Mesendoderm (in vitro differentiated cells): Measurements from ENCODE around the gene SH2B2. TPM values are rescaled to one million over a fixed set of nuclear protein-coding genes. Genes with fewer than 3 reads are reported as not detected.
"Not testable (repeated sequence)": the region's sequence is repeated elsewhere in the genome, so short reads cannot be mapped to it uniquely, and the experiment has no call there.

ENCODE experiments used
- DNase-seq: peaks from one replicate; pipeline ENCODE4 v3.0.0; 2013
- H2AK5ac ChIP-seq: 2 replicates; pipeline ENCODE4 v1.6.1; 2013; ENCODE audit warnings: low read length, inconsistent platforms
- H2BK120ac ChIP-seq: 2 replicates; pipeline ENCODE4 v1.6.1; 2013; ENCODE audit warnings: low read depth, mild to moderate bottlenecking, low read length, moderate library complexity, mixed read lengths
- H2BK15ac ChIP-seq: replicated peaks from 2 replicates; pipeline ENCODE4 v1.6.1; 2013; ENCODE audit warnings: low read depth, mild to moderate bottlenecking, moderate library complexity
- H2BK5ac ChIP-seq: 2 replicates; pipeline ENCODE4 v1.6.1; 2013; ENCODE audit warnings: low read length, inconsistent platforms
- H3K18ac ChIP-seq: 2 replicates; pipeline ENCODE4 v1.6.1; 2013; ENCODE audit warnings: mild to moderate bottlenecking, low read length, mixed read lengths
- H3K23ac ChIP-seq: one replicate; pipeline ENCODE4 v1.6.1; 2013; ENCODE audit warnings: low read length
- H3K27ac ChIP-seq: 2 replicates; pipeline ENCODE4 v1.5.1; 2013; ENCODE audit warnings: low read depth, mild to moderate bottlenecking, inconsistent platforms, low read length, moderate library complexity
- H3K27me3 ChIP-seq: 2 replicates; pipeline ENCODE4 v1.6.1; 2013; ENCODE audit warnings: low read length, control low read depth, mild to moderate bottlenecking, inconsistent platforms; ENCODE audit not compliant: insufficient read depth, poor library complexity
- H3K36me3 ChIP-seq: 2 replicates; pipeline ENCODE4 v1.6.1; 2013; ENCODE audit warnings: low read length, inconsistent platforms; ENCODE audit not compliant: control insufficient read depth, insufficient read depth
- H3K4ac ChIP-seq: one replicate; pipeline ENCODE4 v1.6.1; 2013; ENCODE audit warnings: low read depth, mild to moderate bottlenecking, low read length, moderate library complexity
- H3K4me1 ChIP-seq: 2 replicates; pipeline ENCODE4 v1.6.1; 2013; ENCODE audit warnings: low read depth, low read length, inconsistent platforms; ENCODE audit not compliant: control insufficient read depth
- H3K4me2 ChIP-seq: 2 replicates; pipeline ENCODE4 v1.6.1; 2013; ENCODE audit warnings: low read length
- H3K4me3 ChIP-seq: 2 replicates; pipeline ENCODE4 v1.5.1; 2013; ENCODE audit warnings: mild to moderate bottlenecking, low read length
- H3K56ac ChIP-seq: one replicate; pipeline ENCODE4 v1.6.1; 2013; ENCODE audit warnings: low read length
- H3K79me1 ChIP-seq: 2 replicates; pipeline ENCODE4 v1.6.1; 2013; ENCODE audit warnings: low read length, inconsistent platforms
- H3K79me2 ChIP-seq: 2 replicates; pipeline ENCODE4 v1.6.1; 2013; ENCODE audit warnings: mild to moderate bottlenecking, low read length; ENCODE audit not compliant: control insufficient read depth, insufficient read depth
- H3K9ac ChIP-seq: 2 replicates; pipeline ENCODE4 v1.6.1; 2013; ENCODE audit warnings: low read length, inconsistent platforms
- H4K5ac ChIP-seq: one replicate; pipeline ENCODE4 v1.6.1; 2013; ENCODE audit warnings: low read length
- H4K8ac ChIP-seq: one replicate; pipeline ENCODE4 v1.6.1; 2013; ENCODE audit warnings: low read depth, mild to moderate bottlenecking, control low read depth, low read length, moderate library complexity
- WGBS: extraction: QIAGEN DNeasy Blood & Tissue Kit; methylation state at CpG from one replicate; pipeline ENCODE4 v1.1.7; 2013; ENCODE audit warnings: low lambda C conversion rate, missing lambda C conversion rate; ENCODE audit not compliant: insufficient coverage; ENCODE audit errors: extremely low coverage; 5-methylcytosine and 5-hydroxymethylcytosine counted together
- small RNA-seq: library from polyadenylated mRNA; stranded (forward); fragments of <200 nt; extraction: miRNeasy Mini kit (QIAGEN cat#:217004); gene quantifications from one replicate; pipeline ENCODE3, GENCODE V24; 2013; ENCODE audit not compliant: insufficient read depth

SH2B2 gene

GRCh38 chr7:102363549-102364393 is 77.1 kb downstream of the SH2B2 start:
- H3K27me3 ChIP-seq, H4K5ac ChIP-seq, H3K36me3 ChIP-seq, H3K23ac ChIP-seq, H2AK5ac ChIP-seq, H2BK120ac ChIP-seq, H3K79me1 ChIP-seq, H4K8ac ChIP-seq, H2BK5ac ChIP-seq, H3K79me2 ChIP-seq, H3K4me1 ChIP-seq, H3K4me2 ChIP-seq, H2BK15ac ChIP-seq: not testable (repeated sequence)
- H3K18ac ChIP-seq, result peak overlapping the region; percentile 69
- peak overlapping the region; percentile 65 for H3K4ac ChIP-seq
- H3K9ac ChIP-seq, result peak overlapping the region; percentile 81
- DNase-seq, result peak; percentile 100
- no CpG with 5 or more reads among the region's 76 CpGs for WGBS
- H3K27ac ChIP-seq, result peak overlapping the region; percentile 72
- H3K4me3 ChIP-seq, result peak overlapping the region; percentile 67
- H3K56ac ChIP-seq, result peak overlapping the region; percentile 92

DNA sequence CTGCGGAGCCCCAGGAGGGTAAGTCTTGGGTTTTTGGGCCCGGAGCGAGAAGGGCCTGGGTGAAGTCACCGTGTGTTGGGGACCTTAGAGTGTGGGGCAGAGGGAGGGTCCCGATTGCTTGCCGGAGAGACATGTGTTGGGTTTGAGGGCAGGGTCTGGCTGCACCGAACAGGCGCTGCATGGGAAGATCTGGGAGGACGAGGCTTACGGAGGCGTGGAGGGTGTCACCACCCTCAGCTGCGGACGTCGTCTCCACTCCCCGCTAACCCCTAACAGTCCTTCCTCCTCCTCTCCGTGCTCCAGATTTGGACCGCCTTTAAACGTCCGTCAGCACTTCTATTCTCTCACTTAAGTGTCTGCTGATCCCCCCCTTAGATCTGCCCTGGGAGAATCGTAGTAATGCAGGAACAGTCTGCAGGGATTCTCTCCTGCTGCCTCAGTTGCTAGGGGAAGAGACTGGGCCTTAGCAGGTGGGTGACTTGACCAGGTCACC is 77.8 kb downstream of the SH2B2 start:
- not testable (repeated sequence) for H3K4me3 ChIP-seq, H4K5ac ChIP-seq, H2BK5ac ChIP-seq, H3K79me2 ChIP-seq, H3K36me3 ChIP-seq, H2BK15ac ChIP-seq, H3K23ac ChIP-seq, H4K8ac ChIP-seq, DNase-seq, H2AK5ac ChIP-seq, H3K4me2 ChIP-seq, H3K27ac ChIP-seq, H3K79me1 ChIP-seq, H3K18ac ChIP-seq, H3K4ac ChIP-seq, H2BK120ac ChIP-seq, H3K4me1 ChIP-seq, H3K27me3 ChIP-seq
- WGBS, result no CpG with 5 or more reads among the region's 20 CpGs
- peak overlapping the region; percentile 81 for H3K9ac ChIP-seq
- peak overlapping the region; percentile 42 for H3K56ac ChIP-seq

GRCh38 chr7:102365390-102365789 is 78.7 kb downstream of the SH2B2 start:
- not testable (repeated sequence) for H2AK5ac ChIP-seq, H3K79me1 ChIP-seq, H4K8ac ChIP-seq, H3K4me3 ChIP-seq, H2BK5ac ChIP-seq, H3K79me2 ChIP-seq, H3K27me3 ChIP-seq, H3K23ac ChIP-seq, H3K36me3 ChIP-seq, H3K4me1 ChIP-seq, H3K4ac ChIP-seq, H2BK15ac ChIP-seq, H3K9ac ChIP-seq, H3K27ac ChIP-seq, H3K56ac ChIP-seq, H3K4me2 ChIP-seq, H3K18ac ChIP-seq, H2BK120ac ChIP-seq, H4K5ac ChIP-seq, DNase-seq
- WGBS, result no CpG with 5 or more reads among the region's 7 CpGs

GRCh38 chr7:102370038-102370437 is 83.4 kb downstream of the SH2B2 start:
- H3K4ac ChIP-seq, H3K23ac ChIP-seq, H3K27ac ChIP-seq, H2AK5ac ChIP-seq, H3K36me3 ChIP-seq, H2BK120ac ChIP-seq, H2BK5ac ChIP-seq, H3K27me3 ChIP-seq, H3K56ac ChIP-seq, H3K4me1 ChIP-seq, H3K79me1 ChIP-seq, H3K4me2 ChIP-seq, H2BK15ac ChIP-seq, H4K5ac ChIP-seq, H4K8ac ChIP-seq, H3K4me3 ChIP-seq, H3K9ac ChIP-seq, H3K79me2 ChIP-seq, DNase-seq, H3K18ac ChIP-seq: not testable (repeated sequence)

Small RNA genes within 50 kb of the gene (small RNA-seq; reads per million reads assigned to genes)
- not detected for gene AC005088.1
- not detected for gene MIR4285
- gene RF00019, result not detected
